Measurements from ENCODE around the gene CCNDBP1.
"Not testable (repeated sequence)": the region's sequence is repeated elsewhere in the genome, so short reads cannot be mapped to it uniquely, and the experiment has no call there.

The CCNDBP1 gene

DNA sequence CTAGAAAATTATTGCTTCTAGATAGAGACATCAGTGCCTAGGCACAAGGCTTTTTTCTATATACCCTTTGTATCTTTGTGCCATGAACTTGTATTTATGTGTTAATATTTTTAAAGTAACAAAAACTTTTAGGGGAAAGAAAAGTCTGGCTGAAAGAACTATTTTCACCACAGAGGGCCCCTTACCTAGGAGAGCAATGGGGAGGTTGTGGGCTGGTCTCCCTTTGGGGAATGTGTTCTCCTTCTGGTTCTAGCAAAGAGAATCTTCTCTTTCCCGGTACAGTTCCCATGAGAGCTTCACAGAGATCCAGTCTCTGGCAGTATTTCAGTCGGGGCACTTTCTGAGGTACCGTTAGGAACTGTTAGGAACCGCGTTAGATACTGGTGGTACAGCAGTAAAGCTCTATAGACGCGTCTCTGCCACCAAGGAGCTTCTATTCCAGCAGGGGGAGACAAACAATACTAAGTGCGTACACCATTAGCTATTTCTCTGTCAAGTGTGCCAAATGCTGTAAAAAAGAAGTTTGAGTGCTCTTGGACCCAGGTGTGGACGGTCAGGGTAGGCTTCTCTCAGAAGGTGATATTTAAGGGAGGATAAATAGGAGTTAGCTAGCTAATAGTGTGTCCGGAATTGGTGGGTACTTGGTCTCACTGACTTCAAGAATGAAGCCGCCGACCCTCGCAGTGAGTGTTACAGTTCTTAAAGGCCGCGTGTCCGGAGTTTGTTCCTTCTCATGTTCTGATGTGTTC, 40.2 kb downstream of the CCNDBP1 start:
- no peak overlapping the region for H3K4me3 ChIP-seq (replicated peaks in 1 of 2; ENCODE audit: low read depth in 2 of 2, low read length in 2 of 2)
- DNase-seq (ENCODE audit: low read depth in 2 of 2), result peak; percentile 76 to 78
- TF ChIP-seq, protein P1, sequence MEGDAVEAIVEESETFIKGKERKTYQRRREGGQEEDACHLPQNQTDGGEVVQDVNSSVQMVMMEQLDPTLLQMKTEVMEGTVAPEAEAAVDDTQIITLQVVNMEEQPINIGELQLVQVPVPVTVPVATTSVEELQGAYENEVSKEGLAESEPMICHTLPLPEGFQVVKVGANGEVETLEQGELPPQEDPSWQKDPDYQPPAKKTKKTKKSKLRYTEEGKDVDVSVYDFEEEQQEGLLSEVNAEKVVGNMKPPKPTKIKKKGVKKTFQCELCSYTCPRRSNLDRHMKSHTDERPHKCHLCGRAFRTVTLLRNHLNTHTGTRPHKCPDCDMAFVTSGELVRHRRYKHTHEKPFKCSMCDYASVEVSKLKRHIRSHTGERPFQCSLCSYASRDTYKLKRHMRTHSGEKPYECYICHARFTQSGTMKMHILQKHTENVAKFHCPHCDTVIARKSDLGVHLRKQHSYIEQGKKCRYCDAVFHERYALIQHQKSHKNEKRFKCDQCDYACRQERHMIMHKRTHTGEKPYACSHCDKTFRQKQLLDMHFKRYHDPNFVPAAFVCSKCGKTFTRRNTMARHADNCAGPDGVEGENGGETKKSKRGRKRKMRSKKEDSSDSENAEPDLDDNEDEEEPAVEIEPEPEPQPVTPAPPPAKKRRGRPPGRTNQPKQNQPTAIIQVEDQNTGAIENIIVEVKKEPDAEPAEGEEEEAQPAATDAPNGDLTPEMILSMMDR (IDR thresholded peaks at IDR 0.05; ENCODE audit: low read depth, low read length), result peak; percentile 85

DNA sequence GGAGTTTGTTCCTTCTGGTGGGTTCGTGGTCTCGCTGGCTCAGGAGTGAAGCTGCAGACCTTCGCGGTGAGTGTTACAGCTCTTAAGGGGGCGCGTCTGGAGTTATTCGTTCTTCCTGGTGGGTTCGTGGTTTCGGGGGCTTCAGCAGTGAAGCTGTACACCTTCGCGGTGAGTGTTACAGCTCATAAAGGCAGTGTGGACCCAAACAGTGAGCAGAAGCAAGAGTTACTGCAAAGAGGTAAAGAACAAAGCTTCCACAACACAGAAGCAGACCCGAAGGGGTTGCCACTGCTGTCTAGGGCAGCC, 40.7 kb downstream of the CCNDBP1 start:
- not testable (repeated sequence) for DNase-seq (ENCODE audit: low read depth in 2 of 2); H3K4me3 ChIP-seq (replicated peaks in 1 of 2; ENCODE audit: low read depth in 2 of 2, low read length in 2 of 2)

DNA sequence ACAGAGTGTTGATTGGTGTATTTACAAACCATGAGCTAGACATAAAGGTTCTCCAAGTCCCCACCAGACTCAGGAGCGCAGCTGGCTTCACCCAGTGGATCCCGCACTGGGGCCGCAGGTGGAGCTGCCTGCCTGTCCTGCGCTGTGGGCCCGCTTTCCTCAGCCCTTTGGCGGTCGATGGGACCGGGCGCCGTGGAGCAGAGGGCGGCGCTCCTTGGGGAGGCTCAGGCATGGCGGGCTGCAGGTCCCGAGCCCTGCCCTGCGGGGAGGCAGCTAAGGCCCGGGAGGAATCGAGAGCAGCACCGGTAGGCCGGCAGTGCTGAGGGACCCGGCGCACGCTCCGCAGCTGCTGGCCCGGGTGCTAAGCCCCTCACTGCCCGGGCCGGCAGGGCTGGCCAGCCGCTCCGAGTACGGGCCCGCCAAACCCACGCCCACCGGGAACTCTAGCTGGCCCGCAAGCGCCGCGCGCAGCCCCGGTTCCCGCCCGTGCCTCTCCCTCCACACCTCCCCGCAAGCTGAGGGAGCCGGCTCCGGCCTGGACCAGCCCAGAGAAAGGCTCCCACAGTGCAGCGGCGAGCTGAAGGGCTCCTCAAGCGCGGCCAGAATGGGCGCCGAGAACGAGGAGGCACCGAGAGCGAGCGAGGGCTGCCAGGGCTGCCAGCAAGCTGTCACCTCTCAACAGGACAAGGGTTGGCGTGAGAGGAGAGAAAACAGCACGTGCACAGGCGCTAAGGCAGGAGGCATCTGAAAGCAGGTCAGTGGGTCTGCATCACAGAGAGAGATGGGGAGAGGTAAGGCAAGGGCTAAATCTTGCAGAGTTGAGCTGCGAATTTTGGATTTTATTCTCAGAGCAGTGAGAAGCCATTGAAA, 41.5 kb downstream of the CCNDBP1 start:
- TF ChIP-seq, protein P1 (IDR thresholded peaks at IDR 0.05; ENCODE audit: low read depth, low read length), result no peak
- DNase-seq (ENCODE audit: low read depth in 2 of 2), result no peak

DNA sequence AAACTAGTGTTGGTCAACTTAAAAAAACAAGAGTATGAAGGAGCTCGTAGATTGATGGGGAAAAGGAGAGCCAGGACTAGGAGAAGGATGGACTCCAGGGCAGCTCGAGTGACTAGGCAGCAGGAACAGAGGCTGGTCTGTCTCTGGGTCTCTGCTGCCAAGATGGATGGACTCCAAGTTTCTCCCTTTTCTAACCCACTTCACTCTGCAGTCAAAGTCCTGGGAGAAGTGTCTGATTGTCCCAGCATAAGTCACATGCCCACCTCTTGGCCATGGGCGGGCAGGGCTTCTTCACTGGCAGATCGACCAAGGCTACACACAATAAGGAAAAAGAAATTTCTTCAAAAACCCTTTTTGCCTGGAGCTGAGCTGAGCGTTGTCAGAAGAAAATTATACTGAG, 44.8 kb downstream of the CCNDBP1 start:
- DNase-seq (ENCODE audit: low read depth in 2 of 2), result no peak
- H3K4me3 ChIP-seq (replicated peaks in 1 of 2; ENCODE audit: low read depth in 2 of 2, low read length in 2 of 2), result no peak overlapping the region
- TF ChIP-seq, protein P1 (IDR thresholded peaks at IDR 0.05; ENCODE audit: low read depth, low read length), result no peak

More for the DNA sequence above, 41.5 kb downstream of the CCNDBP1 start:
- H3K4me3 ChIP-seq (replicated peaks in 1 of 2; ENCODE audit: low read depth in 2 of 2, low read length in 2 of 2), result no peak overlapping the region

DNA sequence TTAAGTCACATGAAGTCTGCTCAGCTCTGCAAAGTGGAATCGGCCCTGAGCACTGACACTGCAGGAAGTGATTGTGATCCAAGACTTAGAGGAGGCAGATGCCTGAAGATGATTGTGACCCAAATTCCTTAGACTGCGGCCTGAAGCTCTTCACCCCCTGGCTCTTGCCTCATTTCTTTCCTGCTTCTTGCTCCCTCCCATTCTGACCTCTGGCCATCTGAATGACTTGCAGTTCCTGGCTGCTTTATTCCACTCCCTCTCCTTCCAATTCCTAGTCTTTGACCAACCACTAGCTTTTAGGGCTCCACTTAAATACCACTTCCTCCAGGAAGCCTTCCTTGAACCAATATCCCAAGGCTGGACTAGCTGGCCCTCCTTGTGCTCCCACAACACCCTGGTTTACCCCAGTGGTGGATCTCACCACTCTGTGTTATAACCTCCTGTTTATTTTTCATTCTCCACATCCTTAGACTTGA, 45.5 kb downstream of the CCNDBP1 start:
- TF ChIP-seq, protein P1 (IDR thresholded peaks at IDR 0.05; ENCODE audit: low read depth, low read length), result no peak
- peak; percentile 32 to 40 for DNase-seq (ENCODE audit: low read depth in 2 of 2)

DNA sequence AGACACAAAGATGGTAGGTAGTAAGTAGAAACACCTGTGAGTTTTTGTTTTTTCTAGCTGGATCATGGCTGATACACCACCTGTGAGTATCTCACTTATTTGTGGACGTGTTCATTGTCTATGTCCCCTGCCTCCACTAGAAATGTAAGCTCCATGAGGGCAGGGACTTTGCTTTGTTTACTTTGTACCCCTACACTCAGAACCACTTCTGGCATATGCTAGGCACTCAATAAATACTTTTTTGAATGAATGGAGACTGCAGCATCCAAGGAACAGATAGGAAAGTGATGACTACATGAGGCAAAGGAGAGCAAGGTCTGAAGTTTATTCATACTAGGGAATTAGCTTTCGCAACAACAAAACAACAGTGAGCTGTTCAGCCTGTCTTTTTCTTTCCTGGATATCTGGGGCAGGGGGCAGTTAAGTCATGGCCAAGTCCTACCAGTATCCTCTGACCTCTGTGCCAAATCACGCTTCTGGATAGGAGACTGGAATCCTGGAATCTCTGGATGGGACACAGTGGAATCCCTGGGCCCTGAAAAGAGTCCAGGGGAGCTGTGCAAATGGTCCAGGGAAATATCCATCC, 47.2 kb downstream of the CCNDBP1 start:
- peak in 1 of 2 donors; percentile 13 for DNase-seq (ENCODE audit: low read depth in 2 of 2)
- no peak overlapping the region for H3K4me3 ChIP-seq (replicated peaks in 1 of 2; ENCODE audit: low read depth in 2 of 2, low read length in 2 of 2)
- TF ChIP-seq, protein P1 (IDR thresholded peaks at IDR 0.05; ENCODE audit: low read depth, low read length), result no peak

More for the DNA sequence above, 45.5 kb downstream of the CCNDBP1 start:
- H3K4me3 ChIP-seq (replicated peaks in 1 of 2; ENCODE audit: low read depth in 2 of 2, low read length in 2 of 2), result no peak overlapping the region

DNA sequence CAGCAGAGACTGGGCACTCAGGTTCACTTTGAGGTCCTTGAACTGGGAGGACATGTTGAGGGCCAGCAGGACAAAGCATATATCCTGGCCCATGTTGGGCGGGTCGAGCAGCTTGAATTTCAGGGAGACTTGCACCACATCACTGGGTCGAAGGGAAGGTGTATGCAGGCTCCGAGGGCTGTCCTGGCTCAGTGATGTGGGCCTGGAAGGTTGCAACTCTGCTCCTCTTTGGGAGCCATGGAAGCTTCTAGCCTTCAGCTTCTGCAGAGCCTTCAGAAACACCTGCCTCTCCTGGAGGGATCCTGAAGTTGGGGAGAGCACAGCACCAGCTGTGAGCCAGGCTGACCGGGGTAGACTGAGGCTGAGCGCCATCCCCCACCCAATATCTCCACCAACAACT, 50.3 kb downstream of the CCNDBP1 start:
- TF ChIP-seq, protein P1 (IDR thresholded peaks at IDR 0.05; ENCODE audit: low read depth, low read length), result no peak
- no peak for DNase-seq (ENCODE audit: low read depth in 2 of 2)
- H3K4me3 ChIP-seq (replicated peaks in 1 of 2; ENCODE audit: low read depth in 2 of 2, low read length in 2 of 2), result no peak overlapping the region

Data from cardiac fibroblast (primary cell).